Right ventricle myocardium superior (tissue), 1 donor: ENCODE data around the gene MED15. TPM values are rescaled to one million over a fixed set of nuclear protein-coding genes. Genes with fewer than 3 reads are reported as not detected.
"Not testable (repeated sequence)": the region's sequence is repeated elsewhere in the genome, so short reads cannot be mapped to it uniquely, and the experiment has no call there.

Source experiments
- ATAC-seq: fragments of 200-7000 bp; cut with Tn5 transposase; one replicate; pipeline ENCODE4 v1.9.1; 2020; ENCODE audit warnings: mild to moderate bottlenecking; ENCODE audit not compliant: poor library complexity
- DNase-seq: peaks from one replicate; pipeline ENCODE4 v3.0.0-alpha.2; 2020
- intact Hi-C: fragments of 100-400 bp; cut with DNase I; formaldehyde crosslinking; loops from one replicate; pipeline ENCODE4 v1.11.2; 2022
- total RNA-seq: library from RNA; stranded (reverse); fragmentation: NEBNext Ultra II Directional; extraction: Animal tissue kit (Norgen Biotek cat#: 25700); gene quantifications from one replicate; pipeline ENCODE4 v1.2.1, GENCODE V29; 2021
- donor health status: DM: no; HTN: yes; CAD: no; lungs with severe emphysema.

The MED15 gene
- total RNA-seq, 1 donor from 2014 or later, result 36.3 TPM

- intact Hi-C loops, DNase-seq, ATAC-seq: not testable (repeated sequence)
Observed at GRCh38 chr22:20545318-20545634, 37.9 kb downstream of the MED15 start.

GRCh38 chr22:20545681-20546521, 38.5 kb downstream of the MED15 start:
- no peak for ATAC-seq
- intact Hi-C loops, result no loop called here
- DNase-seq, result no peak

GRCh38 chr22:20546541-20546950, 39.1 kb downstream of the MED15 start:
- ATAC-seq, result no peak
- no peak for DNase-seq
- intact Hi-C loops, result no loop called here

GRCh38 chr22:20547029-20547428, 39.6 kb downstream of the MED15 start:
- DNase-seq, result no peak
- intact Hi-C loops, result no loop called here
- ATAC-seq, result no peak

- intact Hi-C loops, result no loop called here
- ATAC-seq (no peak), DNase-seq (no peak)
Observed at GRCh38 chr22:20548806-20549205, 41.4 kb downstream of the MED15 start.

GRCh38 chr22:20549232-20549841, 41.9 kb downstream of the MED15 start:
- ATAC-seq, result no peak
- intact Hi-C loops, result no loop called here
- DNase-seq, result no peak

- no peak for DNase-seq
- no peak for ATAC-seq
- intact Hi-C loops, result loop anchor here (5.0 kb wide), 1 partner anchor 43 kb away; the partner anchor contains the start of gene MED15
Observed at GRCh38 chr22:20550057-20550817, 42.8 kb downstream of the MED15 start.

GRCh38 chr22:20550851-20551744, 43.7 kb downstream of the MED15 start:
- ATAC-seq (peak; percentile 24), DNase-seq (no peak)
- intact Hi-C loops, result loop anchor here (5.0 kb wide), 1 partner anchor 44 kb away; the partner anchor contains the start of gene MED15

GRCh38 chr22:20551805-20552442, 44.5 kb downstream of the MED15 start:
- ATAC-seq, result peak; percentile 34
- peak; percentile 61 for DNase-seq
- intact Hi-C loops, result loop anchor here (5.0 kb wide), 1 partner anchor 45 kb away; the partner anchor contains the start of gene MED15

GRCh38 chr22:20552443-20553401, 45.3 kb downstream of the MED15 start:
- intact Hi-C loops, result loop anchor here (5.0 kb wide), 1 partner anchor 45 kb away; the partner anchor contains the start of gene MED15
- ATAC-seq (peak; percentile 89), DNase-seq (peak; percentile 94)

GRCh38 chr22:20553947-20554741, 46.7 kb downstream of the MED15 start:
- intact Hi-C loops, result loop anchor here (5.0 kb wide), 1 partner anchor 47 kb away; the partner anchor contains the start of gene MED15
- DNase-seq, result no peak
- no peak for ATAC-seq

GRCh38 chr22:20554824-20555223, 47.4 kb downstream of the MED15 start:
- intact Hi-C loops, result loop anchor here (5.0 kb wide), 1 partner anchor 48 kb away; the partner anchor contains the start of gene MED15
- no peak for ATAC-seq
- DNase-seq, result no peak

- DNase-seq (no peak), ATAC-seq (no peak)
- intact Hi-C loops, result no loop called here
Observed at GRCh38 chr22:20558534-20558933, 51.1 kb downstream of the MED15 start.

- ATAC-seq (no peak), DNase-seq (no peak)
- intact Hi-C loops, result no loop called here
Observed at GRCh38 chr22:20559174-20559760, 51.9 kb downstream of the MED15 start.

GRCh38 chr22:20560716-20561115, 53.3 kb downstream of the MED15 start:
- no peak for DNase-seq
- intact Hi-C loops, result no loop called here

GRCh38 chr22:20561882-20562281, 54.5 kb downstream of the MED15 start:
- ATAC-seq (no peak), DNase-seq (peak; percentile 1)
- intact Hi-C loops, result no loop called here

More at GRCh38 chr22:20560716-20561115, 53.3 kb downstream of the MED15 start:
- ATAC-seq, result no peak
